Endodermal cell (in vitro differentiated cells): Measurements from ENCODE around the gene E2F7. TPM values are rescaled to one million over a fixed set of nuclear protein-coding genes. Genes with fewer than 3 reads are reported as not detected.

Source experiments
- DNase-seq: peaks from one replicate; pipeline ENCODE4 v3.0.0-alpha.2; 2017
- H3K27ac ChIP-seq: 2 replicates; pipeline ENCODE4 v1.5.1; 2013; ENCODE audit warnings: mild to moderate bottlenecking, low read depth, low read length, moderate library complexity
- H3K27me3 ChIP-seq: 2 replicates; pipeline ENCODE4 v1.6.1; 2013; ENCODE audit warnings: mild to moderate bottlenecking, low read length, moderate library complexity; ENCODE audit not compliant: insufficient read depth, control insufficient read depth, poor library complexity, severe bottlenecking
- H3K36me3 ChIP-seq: 2 replicates; pipeline ENCODE4 v1.7.0; 2013; ENCODE audit warnings: mild to moderate bottlenecking, low read length, moderate library complexity; ENCODE audit not compliant: control insufficient read depth, insufficient read depth
- H3K4me1 ChIP-seq: one replicate; pipeline ENCODE4 v1.7.0; 2013; ENCODE audit warnings: low read length; ENCODE audit not compliant: control insufficient read depth, insufficient read depth
- H3K4me3 ChIP-seq: 2 replicates; pipeline ENCODE4 v1.5.1; 2013; ENCODE audit warnings: mild to moderate bottlenecking, low read length, moderate library complexity
- H3K9ac ChIP-seq: 2 replicates; pipeline ENCODE4 v1.6.1; 2013; ENCODE audit warnings: mild to moderate bottlenecking, low read length, moderate library complexity; ENCODE audit not compliant: poor library complexity, severe bottlenecking; ENCODE audit errors: extremely low read depth
- H3K9me3 ChIP-seq: 2 replicates; pipeline ENCODE4 v1.6.1; 2013; ENCODE audit warnings: mild to moderate bottlenecking, low read length, moderate library complexity; ENCODE audit not compliant: control insufficient read depth
- H3K27ac Mint-ChIP-seq: 2 replicates; pipeline ENCODE4 v1.8.0; 2020; ENCODE audit warnings: mixed read lengths
- H3K27me3 Mint-ChIP-seq: 2 replicates; pipeline ENCODE4 v1.8.0; 2021; ENCODE audit warnings: mild to moderate bottlenecking, mixed read lengths; ENCODE audit not compliant: insufficient read depth
- H3K36me3 Mint-ChIP-seq: 2 replicates; pipeline ENCODE4 v1.8.0; 2020; ENCODE audit warnings: low read depth, mixed read lengths
- H3K4me1 Mint-ChIP-seq: 2 replicates; pipeline ENCODE4 v1.8.0; 2020; ENCODE audit warnings: mixed read lengths
- H3K4me3 Mint-ChIP-seq: 2 replicates; pipeline ENCODE4 v1.8.0; 2020; ENCODE audit warnings: mild to moderate bottlenecking, moderate library complexity, mixed read lengths
- H3K9me3 Mint-ChIP-seq: 2 replicates; pipeline ENCODE4 v1.8.0; 2020; ENCODE audit warnings: mild to moderate bottlenecking, mixed read lengths
- CTCF ChIP-seq: fragments of 200-600 bp; sonication (generic); conservative IDR thresholded peaks from 2 replicates; pipeline ENCODE4 v1.5.0; 2021; ENCODE audit warnings: antibody characterized with exemption, mild to moderate bottlenecking
- WGBS, 2 experiments: methylation state at CpG; one replicate each; pipeline versions ENCODE4 v1.1.5 to v1.1.7; 2013; ENCODE audit warnings: missing lambda C conversion rate in 2 of 2, mixed read lengths in 1 of 2; ENCODE audit not compliant: insufficient coverage in 1 of 2, insufficient read length in 1 of 2; 5-methylcytosine and 5-hydroxymethylcytosine counted together
- total RNA-seq, 2 donors: library from RNA; stranded (reverse); fragmentation: NEBNext Ultra II Directional in 1 of 2; extraction: Animal tissue kit (Norgen Biotek cat#: 25700) in 1 of 2; gene quantifications; 2 replicates in 1 of 2; 3 replicates in 1 of 2; pipeline ENCODE4 v1.2.1, GENCODE V29; 2021

Gene E2F7
- total RNA-seq, 2 donors from 2014 or later: 21.0 to 21.2 TPM

GRCh38 chr12:76980196-76980595 is 85.2 kb downstream of the E2F7 start:
- Histone ChIP-seq H3K27me3 (no peaks in the 10 kb centered on the region), H3K27ac (no peak overlapping the region), H3K4me1 (no peaks in the 10 kb centered on the region), H3K36me3 (no peaks in the 10 kb centered on the region), H3K9me3 (peaks cover 13% of the 10 kb centered on the region), H3K4me3 (no peak overlapping the region), H3K9ac (no peak overlapping the region)
- H3K9me3 Mint-ChIP-seq: peaks cover 32% of the 10 kb centered on the region
- H3K36me3 Mint-ChIP-seq: no peaks in the 10 kb centered on the region
- DNase-seq: no peak
- 94 to 100% methylated on average over 1 to 2 of the region's 2 CpGs for WGBS, 2 experiments
- H3K4me3 Mint-ChIP-seq: no peak overlapping the region
- H3K4me1 Mint-ChIP-seq: no peaks in the 10 kb centered on the region
- H3K27ac Mint-ChIP-seq: no peak overlapping the region
- H3K27me3 Mint-ChIP-seq: no peaks in the 10 kb centered on the region
- no peak for TF ChIP-seq CTCF

- no peak overlapping the region for H3K4me3 ChIP-seq
- Mint-ChIP-seq H3K27ac (no peak overlapping the region), H3K4me3 (no peak overlapping the region), H3K27me3 (no peaks in the 10 kb centered on the region), H3K36me3 (no peaks in the 10 kb centered on the region), H3K9me3 (peaks cover 1% of the 10 kb centered on the region), H3K4me1 (no peaks in the 10 kb centered on the region)
- DNase-seq: no peak
- no peak overlapping the region for H3K9ac ChIP-seq
- no peak for TF ChIP-seq CTCF
- H3K27me3 ChIP-seq: no peaks in the 10 kb centered on the region
- 93 to 100% methylated on average over 1 to 2 of the region's 2 CpGs for WGBS, 2 experiments
- H3K27ac ChIP-seq: no peak overlapping the region
- H3K36me3 ChIP-seq: no peaks in the 10 kb centered on the region
- H3K4me1 ChIP-seq: no peaks in the 10 kb centered on the region
- H3K9me3 ChIP-seq: peaks cover 3% of the 10 kb centered on the region
Measured at GRCh38 chr12:76976777-76977382, 88.5 kb downstream of the E2F7 start.

Other genes with a start within 250 kb of the E2F7 start
- 100 to 1,000 TPM in 1 of 2 donors, 10 to 100 TPM in 1; 74.7 to 121 TPM for gene CSRP2, start 186.6 kb downstream of the E2F7 start, total RNA-seq